OCI-LY1 (cell line): ENCODE data around the gene DCTN4.

Source experiments
- CTCF ChIP-seq: fragments of 200-600 bp; sonication (generic), shearing (Covaris generic); IDR thresholded peaks from 2 replicates; pipeline ENCODE4 v1.5.1; 2017; ENCODE audit warnings: mild to moderate bottlenecking, antibody characterized with exemption, low read length, moderate library complexity, mixed read lengths
- EZH2 ChIP-seq: fragments of 200-600 bp; sonication (generic), shearing (Covaris generic); IDR thresholded peaks from 2 replicates; pipeline ENCODE4 v1.8.0; 2017; ENCODE audit warnings: borderline replicate concordance, mixed run types, mild to moderate bottlenecking, antibody characterized with exemption, low read length, moderate library complexity, mixed read lengths

GRCh38 chr5:150671509-150672236 lies 87.1 kb downstream of the DCTN4 start:
- TF ChIP-seq CTCF (no peak), EZH2 (no peak)
